ENCODE data around the gene ZMYND12. TPM values are rescaled to one million over a fixed set of nuclear protein-coding genes. Genes with fewer than 3 reads are reported as not detected.

Gene ZMYND12
- polyA plus RNA-seq, 3 donors: 0.76 to 1.3 (median 1.2) TPM

DNA sequence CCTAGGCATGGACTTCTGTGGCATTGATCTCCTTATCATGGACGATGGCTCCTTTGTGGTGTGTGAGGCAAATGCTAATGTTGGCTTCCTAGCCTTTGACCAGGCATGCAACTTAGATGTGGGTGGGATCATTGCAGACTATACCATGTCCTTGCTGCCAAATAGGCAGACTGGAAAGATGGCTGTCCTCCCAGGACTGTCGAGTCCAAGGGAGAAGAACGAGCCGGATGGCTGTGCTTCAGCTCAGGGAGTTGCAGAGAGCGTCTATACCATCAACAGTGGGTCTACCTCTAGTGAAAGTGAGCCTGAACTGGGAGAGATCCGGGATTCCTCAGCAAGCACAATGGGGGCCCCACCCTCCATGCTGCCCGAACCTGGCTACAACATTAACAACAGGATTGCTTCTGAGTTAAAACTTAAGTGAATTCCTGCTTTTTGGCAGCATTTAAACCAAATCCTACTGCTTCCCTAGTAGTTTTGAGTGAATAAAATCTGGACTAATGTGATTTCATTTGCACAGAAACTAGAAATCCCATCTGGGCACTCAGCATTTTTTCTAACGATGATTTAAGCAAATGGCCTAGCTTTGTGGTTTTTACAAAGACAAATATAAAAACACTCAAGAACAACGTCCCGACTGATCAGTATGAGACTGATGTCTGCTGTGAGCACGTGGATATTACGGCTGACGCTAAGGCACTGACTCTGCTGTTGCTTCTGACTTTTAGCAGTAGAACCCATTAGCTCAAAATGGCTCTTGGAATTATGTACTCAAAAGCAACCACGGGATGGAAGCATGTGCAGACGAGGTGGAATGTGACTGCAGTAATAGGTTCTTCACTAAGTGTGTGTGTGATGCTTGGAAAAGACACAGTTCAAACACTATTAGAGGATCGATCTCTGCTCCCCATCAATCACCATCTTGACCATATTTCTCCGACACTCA, 41.0 kb downstream of the ZMYND12 start:
- no peaks in the 10 kb centered on the region for H3K79me2 ChIP-seq (ENCODE audit: insufficient read depth, low read length)
- H3K9me3 ChIP-seq (replicated peaks in 1 of 2; ENCODE audit: control insufficient read depth in 1 of 2, insufficient read depth in 1 of 2, low read length in 2 of 2): no peaks in the 10 kb centered on the region
- H3K36me3 Mint-ChIP-seq: no peaks in the 10 kb centered on the region
- H4K20me1 ChIP-seq (ENCODE audit: insufficient read depth, low read length): no peaks in the 10 kb centered on the region
- DNase-seq: no peak
- intact Hi-C loops (cut with micrococcal nuclease): no loop called here
- no peak overlapping the region for H3K9ac ChIP-seq (ENCODE audit: insufficient read depth, low read length, poor library complexity, severe bottlenecking)
- no peak overlapping the region for H3K4me2 ChIP-seq (replicated peaks; ENCODE audit: extremely low read depth, low read length, poor library complexity, severe bottlenecking)
- no peak overlapping the region for H3K4me3 ChIP-seq (replicated peaks in 1 of 3; ENCODE audit: low read depth in 2 of 3, low read length in 3 of 3)
- H3K4me3 Mint-ChIP-seq: no peak overlapping the region
- whole genome bisulfite sequencing (ENCODE audit: insufficient coverage): 94% methylated on average over 11 of the region's 17 CpGs
- H3K36me3 ChIP-seq (replicated peaks in 1 of 2; ENCODE audit: control insufficient read depth in 1 of 2, insufficient read depth in 2 of 2, low read length in 2 of 2): no peaks in the 10 kb centered on the region
- TF ChIP-seq, protein P1, sequence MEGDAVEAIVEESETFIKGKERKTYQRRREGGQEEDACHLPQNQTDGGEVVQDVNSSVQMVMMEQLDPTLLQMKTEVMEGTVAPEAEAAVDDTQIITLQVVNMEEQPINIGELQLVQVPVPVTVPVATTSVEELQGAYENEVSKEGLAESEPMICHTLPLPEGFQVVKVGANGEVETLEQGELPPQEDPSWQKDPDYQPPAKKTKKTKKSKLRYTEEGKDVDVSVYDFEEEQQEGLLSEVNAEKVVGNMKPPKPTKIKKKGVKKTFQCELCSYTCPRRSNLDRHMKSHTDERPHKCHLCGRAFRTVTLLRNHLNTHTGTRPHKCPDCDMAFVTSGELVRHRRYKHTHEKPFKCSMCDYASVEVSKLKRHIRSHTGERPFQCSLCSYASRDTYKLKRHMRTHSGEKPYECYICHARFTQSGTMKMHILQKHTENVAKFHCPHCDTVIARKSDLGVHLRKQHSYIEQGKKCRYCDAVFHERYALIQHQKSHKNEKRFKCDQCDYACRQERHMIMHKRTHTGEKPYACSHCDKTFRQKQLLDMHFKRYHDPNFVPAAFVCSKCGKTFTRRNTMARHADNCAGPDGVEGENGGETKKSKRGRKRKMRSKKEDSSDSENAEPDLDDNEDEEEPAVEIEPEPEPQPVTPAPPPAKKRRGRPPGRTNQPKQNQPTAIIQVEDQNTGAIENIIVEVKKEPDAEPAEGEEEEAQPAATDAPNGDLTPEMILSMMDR (IDR thresholded peaks at IDR 0.05): no peak
- no peaks in the 10 kb centered on the region for H3K27me3 ChIP-seq (ENCODE audit: control insufficient read depth in 2 of 2, insufficient read depth in 2 of 2, low read length in 2 of 2)
- H3K4me1 ChIP-seq (ENCODE audit: control insufficient read depth in 1 of 2, insufficient read depth in 2 of 2, low read length in 2 of 2): no peaks in the 10 kb centered on the region
- no peak overlapping the region for H2AFZ ChIP-seq (ENCODE audit: insufficient read depth, low read depth, low read length, poor library complexity, severe bottlenecking)
- H3K27ac ChIP-seq (ENCODE audit: low read depth in 1 of 2, low read length in 2 of 2): no peak overlapping the region
- no peaks in the 10 kb centered on the region for H3K4me1 Mint-ChIP-seq
- peaks cover 0 to 3% (median 2%) of the 10 kb centered on the region in 3 donors for H3K27me3 Mint-ChIP-seq (ENCODE audit: low read depth in 3 of 3)
- H3K9me3 Mint-ChIP-seq: peaks cover 0 to 3% (median 0%) of the 10 kb centered on the region in 7 donors
- H3K27ac Mint-ChIP-seq: no peak overlapping the region

DNA sequence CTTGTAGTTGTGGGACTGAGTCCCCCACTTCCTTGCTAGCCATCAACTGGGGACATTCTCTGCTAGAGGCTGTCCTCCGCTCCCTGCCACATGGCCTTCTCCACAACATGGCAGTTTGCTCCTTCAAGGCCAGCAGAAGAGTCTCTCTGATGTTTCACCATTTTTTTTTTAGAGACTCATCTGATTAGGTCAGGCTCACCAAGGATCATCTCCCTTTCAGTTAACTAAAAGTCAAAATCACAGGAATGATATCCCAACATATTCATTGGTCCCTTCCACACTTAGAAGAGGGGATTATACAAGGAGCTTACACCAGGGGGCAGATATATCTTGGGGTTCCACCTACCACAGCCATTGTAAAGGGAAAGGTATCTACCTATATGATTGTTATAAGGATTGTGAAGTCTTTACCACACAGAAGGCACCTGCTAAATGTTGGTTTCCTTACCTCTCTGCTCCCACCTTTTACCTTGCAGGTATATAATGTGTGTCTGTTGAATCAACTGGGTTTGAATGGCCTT, 51.9 kb downstream of the ZMYND12 start:
- no peak overlapping the region for H3K27ac Mint-ChIP-seq
- intact Hi-C loops (cut with micrococcal nuclease): no loop called here
- WGBS (ENCODE audit: insufficient coverage): 80% methylated on average over 1 of the region's 1 CpG

More for the DNA sequence above, 51.9 kb downstream of the ZMYND12 start:
- Histone ChIP-seq H3K27me3 (ENCODE audit: control insufficient read depth in 2 of 2, insufficient read depth in 2 of 2, low read length in 2 of 2) (no peaks in the 10 kb centered on the region), H3K79me2 (ENCODE audit: insufficient read depth, low read length) (no peaks in the 10 kb centered on the region), H3K4me1 (ENCODE audit: control insufficient read depth in 1 of 2, insufficient read depth in 2 of 2, low read length in 2 of 2) (no peaks in the 10 kb centered on the region), H3K27ac (ENCODE audit: low read depth in 1 of 2, low read length in 2 of 2) (no peak overlapping the region), H3K4me2 (replicated peaks; ENCODE audit: extremely low read depth, low read length, poor library complexity, severe bottlenecking) (no peak overlapping the region), H4K20me1 (ENCODE audit: insufficient read depth, low read length) (no peaks in the 10 kb centered on the region), H3K36me3 (replicated peaks in 1 of 2; ENCODE audit: control insufficient read depth in 1 of 2, insufficient read depth in 2 of 2, low read length in 2 of 2) (no peaks in the 10 kb centered on the region), H3K9me3 (replicated peaks in 1 of 2; ENCODE audit: control insufficient read depth in 1 of 2, insufficient read depth in 1 of 2, low read length in 2 of 2) (no peaks in the 10 kb centered on the region), H2AFZ (ENCODE audit: insufficient read depth, low read depth, low read length, poor library complexity, severe bottlenecking) (no peak overlapping the region), H3K9ac (ENCODE audit: insufficient read depth, low read length, poor library complexity, severe bottlenecking) (no peak overlapping the region), H3K4me3 (replicated peaks in 1 of 3; ENCODE audit: low read depth in 2 of 3, low read length in 3 of 3) (no peak overlapping the region)
- no peak for DNase-seq
- H3K4me3 Mint-ChIP-seq: no peak overlapping the region
- TF ChIP-seq, protein P1 (IDR thresholded peaks at IDR 0.05): no peak
- H3K4me1 Mint-ChIP-seq: no peaks in the 10 kb centered on the region
- H3K36me3 Mint-ChIP-seq: no peaks in the 10 kb centered on the region
- H3K9me3 Mint-ChIP-seq: peaks cover 0 to 2% (median 0%) of the 10 kb centered on the region in 7 donors
- H3K27me3 Mint-ChIP-seq (ENCODE audit: low read depth in 3 of 3): peaks cover 2 to 7% (median 4%) of the 10 kb centered on the region in 3 donors
